ENCODE measurements around the gene FLOT1.

FLOT1 gene, protein sequence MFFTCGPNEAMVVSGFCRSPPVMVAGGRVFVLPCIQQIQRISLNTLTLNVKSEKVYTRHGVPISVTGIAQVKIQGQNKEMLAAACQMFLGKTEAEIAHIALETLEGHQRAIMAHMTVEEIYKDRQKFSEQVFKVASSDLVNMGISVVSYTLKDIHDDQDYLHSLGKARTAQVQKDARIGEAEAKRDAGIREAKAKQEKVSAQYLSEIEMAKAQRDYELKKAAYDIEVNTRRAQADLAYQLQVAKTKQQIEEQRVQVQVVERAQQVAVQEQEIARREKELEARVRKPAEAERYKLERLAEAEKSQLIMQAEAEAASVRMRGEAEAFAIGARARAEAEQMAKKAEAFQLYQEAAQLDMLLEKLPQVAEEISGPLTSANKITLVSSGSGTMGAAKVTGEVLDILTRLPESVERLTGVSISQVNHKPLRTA
- 37.7 to 110 (median 54.5) reads per million in 17 experiments for total RNA-seq

DNA sequence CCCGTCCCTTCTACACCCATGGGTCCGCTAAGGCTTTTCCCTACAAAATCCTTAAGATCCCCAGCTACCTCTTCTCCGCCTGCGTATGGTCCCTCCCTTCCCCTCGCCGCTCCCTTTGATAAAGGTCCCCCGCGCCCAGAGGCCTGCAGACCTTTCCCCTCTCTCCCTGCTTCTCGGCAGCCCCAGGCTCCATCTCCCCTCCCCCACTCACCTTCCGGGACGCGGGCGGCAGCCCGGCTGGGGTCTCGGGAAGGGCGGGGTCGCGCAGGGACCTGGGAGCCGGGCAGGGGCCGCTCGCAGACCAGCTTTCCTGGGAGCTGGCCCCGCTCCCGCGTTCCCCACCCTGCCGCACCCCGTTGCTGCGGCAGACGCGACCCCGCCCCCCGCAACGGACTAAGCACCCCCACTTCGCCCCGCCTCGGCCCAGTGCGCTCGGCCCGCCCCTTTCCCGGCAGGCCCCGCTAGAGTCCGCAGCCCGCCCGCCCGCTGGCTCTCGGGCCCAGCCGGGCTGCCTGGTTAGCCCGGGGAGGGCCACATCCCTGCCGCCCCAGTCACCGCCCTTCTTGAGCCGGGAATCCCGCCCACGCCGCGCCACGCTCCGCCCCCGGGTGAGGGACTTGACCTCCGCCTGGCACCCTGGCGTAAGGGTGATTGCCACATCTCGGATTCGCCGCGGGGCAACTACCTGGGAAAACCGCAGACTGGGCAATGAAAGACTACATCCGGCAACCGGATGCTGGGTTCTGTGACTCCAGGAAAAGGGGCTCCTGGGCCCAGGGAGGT is at the start of gene FLOT1:
FLOT1 (minus strand) TSS at position 372 of the 783 bp plus-strand sequence. CDS start 498 bp downstream, outside the sequence.
- DNase-seq, result peak; percentile 96 to 99 (median 98)

DNA sequence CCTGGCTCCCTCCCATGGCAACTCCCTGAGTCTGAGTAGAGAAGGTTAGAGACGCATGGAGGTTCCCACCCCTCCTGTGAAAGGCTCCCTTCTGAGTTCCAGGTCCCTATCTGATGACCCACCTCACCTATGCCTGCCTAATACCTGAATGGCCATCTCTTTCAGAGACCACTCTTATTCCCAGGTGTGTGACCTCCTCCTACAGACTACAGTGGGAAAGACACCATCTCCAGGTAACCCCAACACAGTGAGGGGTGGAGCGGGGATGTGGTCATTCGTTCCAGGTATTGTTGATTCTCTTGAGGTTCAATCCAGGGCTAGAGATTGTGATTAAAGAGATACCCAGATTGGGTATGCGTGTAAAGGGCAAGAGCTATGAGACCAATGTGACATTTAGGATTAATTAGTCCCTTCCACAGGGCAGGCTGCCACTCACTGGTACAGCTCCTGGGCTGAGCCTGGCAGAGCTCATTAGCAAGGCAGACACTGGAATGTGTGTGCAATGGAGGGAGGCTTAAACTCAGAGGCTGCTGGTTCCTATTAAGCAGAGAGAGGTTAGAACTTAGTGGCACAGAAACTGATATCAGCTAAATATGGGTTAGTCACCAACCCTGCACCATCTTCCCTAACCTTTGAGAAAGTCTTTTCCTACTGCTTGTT is 48.4 kb upstream of the FLOT1 start:
- no peak for DNase-seq

DNA sequence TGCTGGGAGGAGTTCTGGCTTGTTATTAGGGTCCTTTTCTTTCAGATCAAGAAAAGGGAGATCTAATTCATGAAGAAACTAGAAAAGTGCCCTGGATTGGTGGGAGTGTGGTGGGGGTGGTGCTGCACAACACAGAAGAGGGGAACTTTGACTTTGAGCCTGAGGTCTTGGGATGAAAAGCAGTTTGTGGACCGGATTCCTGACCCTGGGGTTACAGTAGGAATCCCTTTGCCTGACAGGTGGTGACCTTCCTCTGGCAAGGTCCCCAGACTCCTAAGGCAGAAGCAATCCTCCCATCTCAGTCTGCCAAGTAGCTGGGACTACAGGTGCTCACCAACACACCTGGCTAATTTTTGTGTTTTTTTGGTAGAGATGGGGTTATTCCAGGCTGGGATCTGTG is 47.1 kb upstream of the FLOT1 start:
- DNase-seq, result no peak

DNA sequence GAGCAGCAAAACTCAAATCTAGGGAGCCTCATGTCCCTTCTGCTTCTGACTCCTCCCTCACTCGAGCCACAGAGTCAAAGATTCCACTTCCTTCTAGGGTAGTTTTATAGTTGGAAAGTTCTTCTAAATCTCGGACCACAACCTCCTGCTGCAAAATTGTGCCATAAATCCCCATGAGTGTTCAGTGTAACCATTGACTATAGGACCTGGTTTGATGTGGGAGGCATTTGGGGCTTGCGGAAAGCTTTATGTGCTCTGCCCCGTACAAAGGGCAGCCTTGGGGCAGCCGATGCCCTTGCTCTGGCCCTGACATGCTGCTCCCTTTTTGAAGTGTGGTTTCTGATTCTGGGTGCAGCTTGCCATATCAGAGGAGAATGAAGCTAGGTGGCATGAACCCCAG is 45.5 kb upstream of the FLOT1 start:
- DNase-seq, result peak; percentile 56 to 96 (median 80)

DNA sequence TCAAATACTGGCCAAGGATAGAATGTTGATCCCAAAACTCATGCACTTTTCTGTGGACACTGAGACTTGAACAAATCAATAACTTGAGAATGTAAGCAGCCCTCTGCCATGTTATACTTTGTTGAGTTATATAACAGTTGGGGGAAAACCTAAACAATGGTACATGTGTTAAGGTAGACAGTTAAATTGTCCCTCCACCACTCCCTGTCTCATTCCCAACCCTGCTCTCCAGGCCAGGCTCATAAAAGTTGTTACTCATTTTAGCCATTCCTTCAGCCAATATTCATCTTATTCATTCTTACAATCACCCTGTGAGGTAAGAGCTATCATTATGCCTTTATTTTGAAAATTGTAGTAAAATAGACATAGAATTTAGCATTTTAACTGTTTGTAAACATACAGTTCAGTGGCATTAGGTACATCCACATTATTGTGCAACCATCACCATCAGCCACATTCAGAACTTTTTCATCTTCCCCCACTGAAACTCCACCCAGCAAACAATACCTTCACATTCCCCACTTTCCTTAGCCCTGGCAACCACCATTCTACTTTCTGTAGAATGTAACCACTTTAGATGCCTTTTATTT is 40.0 kb upstream of the FLOT1 start:
- DNase-seq, result no peak

DNA sequence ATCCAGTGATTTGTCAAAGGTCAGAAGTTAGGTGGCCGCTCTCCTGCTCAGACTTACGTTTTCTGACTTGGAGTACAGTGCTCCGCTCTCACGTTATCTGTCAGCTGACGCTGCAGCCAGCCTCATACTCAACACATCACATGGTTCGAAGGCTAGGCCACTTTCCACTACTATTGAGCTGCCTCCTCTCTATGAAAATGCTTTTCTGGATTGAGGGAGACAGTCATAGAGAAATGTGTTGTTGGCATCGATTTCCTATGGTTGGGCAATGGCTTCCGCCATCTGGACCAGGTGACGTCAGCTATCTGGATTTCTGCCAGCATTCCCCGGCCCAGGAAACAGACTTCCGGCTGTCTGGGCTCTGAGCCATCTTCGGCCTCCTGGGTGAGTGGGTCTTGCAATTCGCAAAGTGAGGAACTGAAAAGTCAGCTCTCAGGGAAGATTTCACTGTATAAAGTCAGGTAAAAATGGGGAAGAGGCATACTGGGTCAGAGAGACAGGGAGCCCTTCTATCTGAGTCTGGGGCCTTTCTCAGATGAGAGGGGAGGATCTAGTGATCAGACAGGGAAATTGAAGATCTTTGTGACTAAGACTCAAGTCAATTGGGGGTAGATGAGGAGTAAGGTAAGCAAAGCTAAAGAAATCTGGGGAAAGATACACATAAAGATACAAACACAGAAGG is 39.4 kb upstream of the FLOT1 start:
- peak; percentile 98 to 99 (median 99) for DNase-seq

DNA sequence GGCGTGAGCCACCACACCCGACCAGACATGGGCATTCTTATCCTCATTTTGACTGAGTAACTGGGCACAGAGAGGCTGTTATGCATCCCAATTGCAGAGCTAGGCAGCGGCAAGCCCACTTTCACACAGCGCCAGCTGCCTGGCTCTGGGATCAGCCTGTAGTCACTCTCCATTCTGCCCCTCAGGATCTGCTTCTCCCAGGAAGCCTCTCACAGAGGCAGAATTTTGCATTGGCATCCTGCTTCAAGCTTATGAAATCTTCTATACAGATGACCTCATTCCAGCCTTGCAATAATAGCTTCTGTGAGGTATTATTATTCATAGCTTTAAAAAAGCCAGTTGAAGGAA is 38.9 kb upstream of the FLOT1 start:
- DNase-seq, result no peak

DNA sequence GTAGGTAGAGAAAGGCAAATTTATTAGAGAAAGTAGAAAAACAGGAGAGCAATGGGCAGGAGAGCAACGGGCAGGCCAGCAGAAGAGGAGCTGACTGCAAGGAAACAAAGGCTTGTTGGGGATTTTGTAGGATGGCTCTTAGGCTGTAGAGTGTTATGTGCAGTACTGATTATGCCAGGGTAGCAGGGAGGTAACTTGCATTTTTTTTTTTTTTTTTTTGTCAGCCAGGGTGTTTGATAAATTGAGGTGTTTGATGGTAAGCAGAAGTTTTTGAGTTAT is 38.1 kb upstream of the FLOT1 start:
- no peak for DNase-seq

DNA sequence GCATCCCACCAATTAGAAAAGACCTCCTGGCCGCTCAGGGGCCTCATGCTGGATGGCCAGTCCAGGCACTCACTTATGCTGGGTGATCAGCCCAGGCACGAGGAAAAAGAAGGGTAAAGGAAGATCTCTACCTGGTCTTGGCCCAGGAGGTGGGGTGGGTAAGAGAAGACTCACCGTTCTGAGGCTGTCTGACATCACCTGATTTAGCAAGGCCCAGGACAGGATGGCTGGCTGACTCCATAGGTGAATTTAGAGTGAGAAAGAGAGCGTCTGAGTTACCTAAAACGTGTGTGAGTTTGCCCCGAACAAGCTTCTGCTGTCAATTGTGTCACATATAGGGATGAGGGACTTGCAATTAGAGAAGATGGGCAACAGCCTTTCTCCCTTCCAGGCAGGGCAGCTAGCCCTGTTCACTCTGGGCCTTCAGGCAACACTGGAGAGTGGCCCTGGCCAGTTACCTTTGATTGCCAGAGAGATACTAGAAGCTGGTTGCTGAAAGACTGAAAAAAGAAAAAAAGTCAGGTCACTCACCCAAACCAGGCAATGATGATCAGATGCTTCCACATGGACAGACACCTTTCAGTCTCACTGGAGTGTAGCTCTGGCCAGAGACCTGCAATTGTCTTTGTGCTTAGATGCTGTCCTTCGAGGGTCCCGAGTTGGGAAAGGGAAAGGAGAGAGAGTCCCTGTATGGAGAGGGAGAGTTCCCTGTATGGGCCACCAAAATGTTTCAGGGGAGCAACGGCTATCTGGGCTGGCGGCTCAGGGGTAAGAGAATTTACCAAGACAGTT is 37.6 kb upstream of the FLOT1 start:
- no peak for DNase-seq

DNA sequence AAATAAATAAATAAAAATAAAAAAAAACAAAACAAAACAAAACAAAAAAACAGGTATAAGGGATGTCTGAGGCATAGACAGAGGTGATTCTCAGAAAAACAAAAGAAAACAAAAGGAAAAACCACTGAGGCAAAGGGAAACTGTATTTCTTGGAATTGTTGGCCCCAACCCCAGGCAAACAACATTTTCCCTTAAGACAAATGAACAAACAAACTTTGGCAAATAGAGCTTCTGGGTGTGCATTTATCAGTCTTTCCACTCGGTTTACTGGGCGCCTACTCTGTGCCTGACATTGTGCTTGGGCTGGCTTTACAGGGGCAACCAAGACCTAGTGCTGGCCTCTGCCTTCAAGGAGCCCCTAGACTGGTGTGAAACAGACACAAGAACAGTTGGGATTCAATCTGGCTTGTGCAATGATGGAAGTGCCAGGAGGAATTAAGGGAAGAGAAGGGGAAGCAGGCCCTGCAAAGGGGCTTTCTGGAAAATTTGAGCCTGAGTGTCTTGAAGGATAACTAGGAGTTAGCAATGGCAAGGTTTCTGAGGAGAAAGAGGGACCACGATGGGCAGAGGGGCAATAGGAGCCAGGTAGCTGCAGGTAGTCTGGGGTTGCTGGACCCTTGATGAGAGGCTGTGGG is 35.6 kb upstream of the FLOT1 start:
- peak in 3 of 4 experiments; percentile 28 to 36 (median 30) for DNase-seq

DNA sequence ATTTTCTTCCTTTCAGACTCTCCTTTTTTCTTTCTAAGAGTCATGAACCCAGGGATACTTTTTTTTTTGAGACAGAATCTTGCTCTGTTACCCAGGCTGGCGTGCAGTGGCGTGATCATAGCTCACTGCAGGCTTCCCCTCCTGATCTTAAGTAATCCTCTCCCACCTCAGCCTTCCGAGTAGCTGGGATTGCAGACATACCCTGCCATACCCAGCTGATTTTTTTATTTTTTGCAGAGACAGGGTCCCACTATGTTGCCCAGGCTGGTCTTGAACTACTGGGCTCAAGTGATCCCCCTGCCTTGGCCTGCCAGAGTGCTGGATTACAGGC is 34.6 kb upstream of the FLOT1 start:
- peak in 3 of 4 experiments; percentile 52 to 61 (median 58) for DNase-seq

DNA sequence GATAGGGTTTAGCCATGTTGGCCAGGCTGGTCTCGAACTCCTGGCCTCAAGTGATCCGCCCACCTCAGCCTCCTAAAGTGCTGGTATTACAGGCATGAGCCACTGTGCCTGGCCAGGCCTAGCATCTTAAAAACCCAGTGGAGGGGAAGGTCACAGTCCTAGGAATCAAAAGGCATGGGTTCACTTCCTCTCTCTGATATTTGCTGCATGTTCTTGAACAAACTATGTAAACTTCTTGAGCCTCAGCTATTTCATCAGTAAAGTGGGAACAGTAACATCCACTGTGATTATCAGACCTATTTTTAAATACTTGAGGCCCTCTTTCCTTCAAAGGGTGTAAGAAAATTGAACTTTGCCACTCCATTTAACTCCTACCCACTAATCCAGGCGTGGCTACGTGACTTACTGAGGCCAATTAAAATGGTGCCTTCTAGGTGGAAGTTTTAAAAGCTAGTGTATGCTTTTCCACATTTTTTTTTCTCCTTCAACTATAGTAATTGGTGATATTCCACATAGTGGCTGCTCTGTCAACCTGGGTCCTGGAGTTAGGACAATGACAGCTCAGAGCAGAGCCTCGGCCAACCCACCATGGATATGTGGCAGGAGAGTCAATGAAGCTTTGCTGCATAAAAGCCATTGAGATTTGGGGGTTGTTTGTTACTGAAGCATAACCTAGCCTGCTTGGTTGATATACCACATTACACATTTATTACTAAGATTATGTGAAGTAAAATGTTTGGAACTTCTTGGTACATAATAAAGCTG is 34.1 kb upstream of the FLOT1 start:
- DNase-seq, result peak; percentile 42 to 79 (median 68)

DNA sequence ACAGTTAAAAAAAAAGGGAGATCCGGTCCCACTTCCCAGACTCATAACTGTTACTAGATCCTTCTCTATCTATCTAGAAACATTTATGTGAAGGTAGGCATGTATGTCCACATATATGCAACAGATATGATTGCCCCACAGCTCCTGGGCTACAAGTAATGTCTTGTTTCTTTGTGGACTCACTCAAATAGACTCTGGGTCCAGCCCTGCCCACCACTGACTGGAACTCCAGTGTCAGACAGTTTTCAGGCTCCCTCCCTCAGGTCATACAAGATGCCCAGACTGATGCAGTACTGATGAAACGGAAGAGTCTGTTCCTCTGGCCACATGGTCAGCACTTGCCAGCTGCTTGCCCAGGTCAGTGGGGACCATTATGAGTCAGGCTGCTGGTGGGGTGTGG is 32.6 kb upstream of the FLOT1 start:
- DNase-seq, result no peak

DNA sequence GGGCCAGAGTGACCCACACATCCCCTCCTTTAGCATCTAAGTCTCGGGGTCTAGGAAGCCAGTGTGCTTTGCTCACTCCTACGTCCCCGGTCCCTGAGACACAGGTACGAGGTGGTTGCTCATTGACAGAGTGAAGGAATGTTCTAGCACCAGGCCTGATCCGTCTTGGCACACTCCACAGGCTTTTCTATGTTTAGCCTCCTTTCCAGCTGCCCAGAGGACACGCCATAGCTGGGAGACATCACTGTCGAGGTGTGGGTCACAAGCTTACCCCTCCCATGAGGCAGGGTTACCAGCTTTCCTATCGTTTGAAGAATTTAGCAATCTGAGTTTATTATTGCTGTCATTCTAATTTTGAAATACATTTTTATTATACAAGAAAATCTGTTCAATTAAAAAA is 32.2 kb upstream of the FLOT1 start:
- no peak for DNase-seq

DNA sequence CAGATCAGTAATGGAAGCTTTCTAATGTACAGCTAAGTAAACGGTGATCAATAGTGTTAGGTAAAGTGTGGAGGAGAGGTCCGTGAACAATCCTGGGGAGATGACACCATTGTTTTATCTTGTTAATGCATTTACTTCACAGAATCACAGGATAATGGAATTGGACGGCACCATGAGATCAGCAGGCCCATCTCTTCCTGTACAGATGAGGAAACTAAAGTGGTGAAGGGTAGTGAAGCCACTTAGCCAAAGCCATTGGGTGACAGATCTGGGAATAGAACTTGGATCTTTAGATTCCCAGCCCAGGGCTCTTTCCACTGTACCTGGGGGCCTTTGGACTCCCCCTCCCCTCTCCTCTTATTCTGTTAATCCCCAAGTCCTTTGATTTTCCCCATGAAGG is 28.1 kb upstream of the FLOT1 start:
- DNase-seq, result peak in 1 of 4 experiments; percentile 38

DNA sequence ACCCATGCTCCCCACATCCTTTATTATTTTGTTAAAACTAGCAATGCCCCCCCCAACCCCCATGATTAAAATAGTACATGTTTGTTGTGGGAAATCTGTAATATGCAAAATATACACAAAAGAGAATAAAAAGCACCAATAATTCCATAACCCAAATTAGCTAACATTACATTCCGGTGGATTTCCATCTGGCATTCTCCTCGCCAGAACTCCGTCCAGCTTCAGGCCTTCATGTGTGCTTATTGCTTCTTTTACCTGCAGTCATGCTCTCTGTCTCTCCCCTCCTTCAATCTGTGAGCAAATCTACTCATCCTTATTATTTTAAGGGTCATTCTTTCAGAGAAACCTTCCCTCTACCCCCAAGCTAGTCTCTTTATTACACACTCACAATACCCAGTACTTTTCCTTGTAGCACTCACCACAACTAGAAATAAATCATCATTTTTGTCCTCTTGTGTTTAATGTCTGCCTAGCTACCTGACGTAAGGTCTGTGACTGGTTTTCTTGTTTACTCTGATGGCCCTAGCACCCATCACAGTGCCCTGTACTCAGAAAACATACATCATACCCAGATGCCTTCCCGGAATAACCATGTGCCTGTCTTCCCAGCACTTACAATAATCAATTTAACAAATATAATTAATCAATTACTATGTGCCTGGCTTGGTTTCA is 27.5 kb upstream of the FLOT1 start:
- no peak for DNase-seq

DNA sequence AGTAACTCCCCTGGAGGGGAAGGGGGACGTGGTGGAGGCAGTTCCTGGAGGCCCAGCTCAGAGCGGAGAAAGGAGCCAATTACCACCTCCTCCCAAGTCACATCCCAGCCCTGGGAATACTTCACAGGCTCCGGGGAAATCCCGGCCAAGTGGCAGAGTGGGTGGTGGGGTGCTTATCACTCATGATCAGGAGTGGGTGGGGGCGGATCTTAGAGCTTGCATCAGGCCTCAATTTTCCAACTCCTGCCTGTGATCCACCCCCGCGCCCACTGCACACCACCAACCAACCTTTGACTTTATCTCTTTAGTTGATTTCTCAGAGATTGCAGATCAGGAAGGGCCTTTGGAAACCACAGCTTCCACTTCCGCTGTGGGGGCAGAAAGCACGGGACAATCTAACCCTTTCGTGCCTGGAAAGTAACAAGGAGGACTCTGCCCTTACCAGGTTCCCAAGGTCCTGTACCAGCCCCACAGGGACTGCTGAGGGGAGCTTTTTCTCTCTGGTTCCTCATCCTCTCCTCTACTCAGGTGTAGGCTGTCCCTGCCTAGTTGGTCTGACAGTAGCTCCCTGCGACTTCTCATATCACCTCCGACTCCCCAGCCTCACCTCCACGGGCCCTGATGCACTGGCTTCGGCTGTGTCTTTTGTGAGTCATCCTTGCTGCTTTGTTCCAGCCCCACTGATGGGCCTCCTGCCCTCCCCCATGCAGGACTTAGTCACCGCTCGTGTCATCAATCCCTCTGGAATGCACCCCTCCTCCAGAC is 26.8 kb upstream of the FLOT1 start:
- peak; percentile 86 to 93 (median 92) for DNase-seq

DNA sequence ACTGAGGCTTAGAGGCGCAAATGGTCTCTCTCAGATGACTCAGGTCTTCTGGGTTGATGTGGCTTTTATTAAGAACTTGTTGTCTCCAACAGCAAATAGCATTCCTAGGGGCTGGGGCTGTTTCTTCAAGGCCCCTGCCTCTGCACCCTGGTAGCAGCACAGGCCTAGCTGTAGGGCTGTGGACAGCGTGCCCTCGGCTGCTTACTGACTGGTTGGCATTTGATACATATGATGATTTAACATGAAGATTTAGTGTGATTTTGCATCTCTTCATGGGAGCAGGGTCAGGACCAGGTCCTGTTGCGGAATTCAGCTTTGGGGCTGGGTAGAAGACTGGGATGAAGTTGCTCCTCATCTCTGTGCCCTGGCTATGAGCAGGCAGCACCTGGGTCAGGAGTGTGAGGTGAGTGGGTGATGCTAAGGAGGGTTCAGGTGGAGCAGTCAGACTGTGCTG is 26.2 kb upstream of the FLOT1 start:
- DNase-seq, result peak in 1 of 4 experiments; percentile 25

DNA sequence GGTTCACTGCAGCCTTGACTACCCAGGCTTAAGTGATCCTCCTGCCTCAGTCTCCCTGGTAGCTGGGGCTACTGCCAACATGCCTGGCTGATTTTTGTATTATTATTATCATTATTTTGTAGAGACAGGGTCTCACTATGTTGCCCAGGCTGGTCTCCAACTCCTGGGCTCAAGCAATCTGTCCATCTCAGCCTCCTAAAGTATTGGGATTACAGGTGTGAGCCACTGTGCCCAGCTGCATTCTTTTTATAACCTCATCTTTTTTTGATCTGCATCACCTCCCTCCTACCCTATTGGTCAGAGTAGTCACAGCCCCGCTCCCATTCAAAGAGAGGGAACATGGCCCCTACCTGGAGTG is 25.4 kb upstream of the FLOT1 start:
- no peak for DNase-seq

All from suppressor macrophage (primary cell).